Measurements from ENCODE around the gene ONECUT3.

GRCh38 chr19:1767464-1767933, 14.2 kb downstream of the ONECUT3 start:
- TF ChIP-seq EZH2 (IDR thresholded peaks at IDR 0.05; ENCODE audit: borderline replicate concordance, low read depth, low read length, severe bottlenecking) (no peak), CTCF (IDR thresholded peaks at IDR 0.05; ENCODE audit: extremely low read depth in 1 of 2, insufficient read depth in 1 of 2, low read depth in 1 of 2, low read length in 2 of 2) (peak; percentile 88 to 95), POLR2A (IDR thresholded peaks at IDR 0.05; ENCODE audit: low read depth, low read length) (no peak), JUN (IDR thresholded peaks at IDR 0.05; ENCODE audit: borderline replicate concordance, insufficient read depth, insufficient read length, low read depth) (no peak), FOS (IDR thresholded peaks at IDR 0.05; ENCODE audit: borderline replicate concordance, insufficient read depth, low read length) (no peak)
